Endothelial cell (in vitro differentiated cells): ENCODE data around the gene GATB. TPM values are rescaled to one million over a fixed set of nuclear protein-coding genes. Genes with fewer than 3 reads are reported as not detected.

Experiments used
- DNase-seq: peaks from one replicate; pipeline ENCODE4 v3.0.0; 2021; ENCODE audit warnings: low spot score
- H3K27ac Mint-ChIP-seq: one replicate; pipeline ENCODE4 v1.8.0; 2021; ENCODE audit warnings: mixed read lengths, inconsistent platforms; ENCODE audit not compliant: unreplicated experiment
- H3K27me3 Mint-ChIP-seq: one replicate; pipeline ENCODE4 v1.8.0; 2021; ENCODE audit warnings: mild to moderate bottlenecking, moderate library complexity, mixed read lengths, inconsistent platforms; ENCODE audit not compliant: unreplicated experiment
- H3K36me3 Mint-ChIP-seq: one replicate; pipeline ENCODE4 v1.8.0; 2021; ENCODE audit warnings: mild to moderate bottlenecking, low read depth, mixed read lengths, inconsistent platforms; ENCODE audit not compliant: unreplicated experiment
- H3K4me1 Mint-ChIP-seq: one replicate; pipeline ENCODE4 v1.8.0; 2021; ENCODE audit warnings: mild to moderate bottlenecking, mixed read lengths, inconsistent platforms; ENCODE audit not compliant: unreplicated experiment
- H3K4me3 Mint-ChIP-seq: one replicate; pipeline ENCODE4 v1.8.0; 2021; ENCODE audit warnings: mild to moderate bottlenecking, mixed read lengths, inconsistent platforms; ENCODE audit not compliant: unreplicated experiment
- H3K9me3 Mint-ChIP-seq: one replicate; pipeline ENCODE4 v1.8.0; 2021; ENCODE audit warnings: mixed read lengths, inconsistent platforms; ENCODE audit not compliant: unreplicated experiment
- CTCF ChIP-seq: fragments of 200-600 bp; sonication (generic); IDR thresholded peaks from one replicate; pipeline ENCODE4 v1.5.0; 2021; ENCODE audit warnings: antibody characterized with exemption; ENCODE audit not compliant: unreplicated experiment
- total RNA-seq: library from RNA; stranded (reverse); fragmentation: NEBNext Ultra II Directional; extraction: Animal tissue kit (Norgen Biotek cat#: 25700); gene quantifications from one replicate; pipeline ENCODE4 v1.2.1, GENCODE V29; 2021; ENCODE audit not compliant: unreplicated experiment

GATB gene
- total RNA-seq, 1 donor from 2014 or later: 16.6 TPM

DNA sequence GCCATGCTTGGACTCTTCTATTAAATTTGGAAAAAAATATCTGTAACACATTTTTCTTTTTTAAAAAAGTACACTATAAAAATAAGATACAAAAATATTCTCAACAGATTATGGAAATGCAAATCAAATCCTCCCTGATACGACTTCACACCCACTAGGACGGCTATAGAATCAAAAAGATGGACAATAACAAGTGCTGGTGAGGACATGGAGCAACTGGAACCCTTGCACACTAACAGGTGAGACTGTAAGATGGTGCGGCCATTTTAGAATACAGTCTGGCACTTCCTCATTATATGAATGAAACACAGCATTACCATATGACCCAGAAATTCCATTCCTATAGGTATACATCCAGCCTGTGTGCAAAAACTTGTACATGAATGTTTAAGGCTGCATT lies 83.6 kb downstream of the GATB start:
- no peaks in the 10 kb centered on the region for H3K36me3 Mint-ChIP-seq
- DNase-seq: no peak
- peaks cover 13% of the 10 kb centered on the region for H3K4me1 Mint-ChIP-seq
- no peaks in the 10 kb centered on the region for H3K9me3 Mint-ChIP-seq
- no peak for TF ChIP-seq CTCF
- H3K27ac Mint-ChIP-seq: no peak overlapping the region
- peaks cover 4% of the 10 kb centered on the region for H3K27me3 Mint-ChIP-seq
- no peak overlapping the region for H3K4me3 Mint-ChIP-seq

GRCh38 chr4:151676301-151676700 lies 84.5 kb downstream of the GATB start:
- no peak for TF ChIP-seq CTCF
- no peaks in the 10 kb centered on the region for H3K36me3 Mint-ChIP-seq
- DNase-seq: no peak
- no peak overlapping the region for H3K27ac Mint-ChIP-seq
- H3K4me1 Mint-ChIP-seq: peaks cover 13% of the 10 kb centered on the region
- H3K9me3 Mint-ChIP-seq: no peaks in the 10 kb centered on the region
- peaks cover 4% of the 10 kb centered on the region for H3K27me3 Mint-ChIP-seq
- H3K4me3 Mint-ChIP-seq: no peak overlapping the region

DNA sequence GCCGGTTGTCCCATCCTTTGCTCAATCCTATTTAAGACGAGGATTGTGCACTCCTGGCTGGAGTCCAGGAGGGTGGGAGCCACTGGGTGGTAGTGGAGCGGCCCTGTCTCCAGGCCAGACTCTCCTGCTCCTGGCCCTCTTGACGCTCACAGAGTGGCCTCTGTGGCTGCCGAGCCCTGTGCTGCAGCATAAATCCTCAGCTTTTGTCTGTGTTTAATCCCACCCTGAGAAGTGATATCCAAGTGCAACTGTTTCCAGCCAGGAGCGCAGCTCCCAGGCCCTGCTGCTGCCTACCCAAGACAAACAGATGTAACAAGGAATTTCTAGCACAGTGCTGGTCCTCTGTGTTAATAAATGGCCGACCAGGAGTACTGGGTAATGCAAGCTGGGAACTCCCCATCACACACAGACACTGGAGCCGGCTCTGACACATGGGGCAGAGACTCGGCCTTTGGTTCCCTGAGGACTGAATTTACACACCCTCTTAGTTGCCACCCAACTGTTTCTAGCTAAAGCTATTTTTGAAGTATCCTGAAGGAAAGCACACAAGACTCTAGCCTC lies 85.3 kb downstream of the GATB start:
- no peak overlapping the region for H3K4me3 Mint-ChIP-seq
- H3K27ac Mint-ChIP-seq: no peak overlapping the region
- TF ChIP-seq CTCF: no peak
- no peaks in the 10 kb centered on the region for H3K36me3 Mint-ChIP-seq
- peaks cover 13% of the 10 kb centered on the region for H3K4me1 Mint-ChIP-seq
- no peak for DNase-seq
- H3K9me3 Mint-ChIP-seq: no peaks in the 10 kb centered on the region
- peaks cover 4% of the 10 kb centered on the region for H3K27me3 Mint-ChIP-seq

GRCh38 chr4:151674804-151675391 lies 85.9 kb downstream of the GATB start:
- no peak for TF ChIP-seq CTCF
- H3K27ac Mint-ChIP-seq: no peak overlapping the region
- no peaks in the 10 kb centered on the region for H3K36me3 Mint-ChIP-seq
- no peak overlapping the region for H3K4me3 Mint-ChIP-seq
- peak; percentile 58 for DNase-seq
- H3K27me3 Mint-ChIP-seq: peaks cover 4% of the 10 kb centered on the region
- H3K9me3 Mint-ChIP-seq: no peaks in the 10 kb centered on the region
- peaks cover 13% of the 10 kb centered on the region for H3K4me1 Mint-ChIP-seq

DNA sequence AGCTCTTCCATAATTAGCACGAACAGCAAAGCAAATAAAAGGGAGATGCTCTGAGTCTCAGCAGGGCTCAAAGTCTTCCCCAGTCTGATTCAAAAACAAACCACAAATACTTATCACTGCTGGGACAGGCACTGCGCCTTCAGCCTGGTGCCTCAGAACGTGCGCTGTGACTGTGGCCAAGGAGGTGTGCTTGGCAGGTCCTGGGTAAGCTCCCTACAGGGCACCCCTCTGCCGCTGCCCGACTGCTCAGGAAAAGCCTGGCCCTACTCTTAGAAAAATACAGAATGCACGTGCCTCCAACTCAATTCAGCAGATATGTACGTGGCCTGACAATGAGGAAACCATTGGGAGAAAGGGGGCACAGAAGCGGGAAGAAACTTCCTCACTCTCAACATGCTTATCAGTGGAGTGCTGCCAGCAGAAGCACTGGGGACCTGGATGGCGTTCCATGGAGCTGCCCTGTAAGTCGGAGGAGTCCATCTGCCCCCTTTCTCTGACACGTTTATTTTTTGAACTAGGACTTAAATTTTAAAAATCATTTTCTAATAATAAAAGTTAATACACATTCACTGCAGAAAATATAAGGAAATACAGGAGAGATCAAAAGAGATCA lies 86.8 kb downstream of the GATB start:
- H3K27ac Mint-ChIP-seq: no peak overlapping the region
- H3K9me3 Mint-ChIP-seq: no peaks in the 10 kb centered on the region
- DNase-seq: no peak
- peaks cover 16% of the 10 kb centered on the region for H3K4me1 Mint-ChIP-seq
- H3K27me3 Mint-ChIP-seq: peaks cover 4% of the 10 kb centered on the region
- no peaks in the 10 kb centered on the region for H3K36me3 Mint-ChIP-seq
- TF ChIP-seq CTCF: no peak
- H3K4me3 Mint-ChIP-seq: no peak overlapping the region
